SU-DHL-6 (cell line): Measurements from ENCODE around the gene NTRK2.

Experiments used
- CTCF ChIP-seq: fragments of 200-600 bp; sonication (generic); IDR thresholded peaks from one replicate; pipeline ENCODE4 v1.5.1; 2017; ENCODE audit warnings: antibody characterized with exemption, mild to moderate bottlenecking, low read length, moderate library complexity; ENCODE audit not compliant: insufficient read depth, poor library complexity, severe bottlenecking
- EZH2phosphoT487 ChIP-seq: fragments of 200-600 bp; sonication (generic), shearing (Covaris generic); conservative IDR thresholded peaks from 2 replicates; pipeline ENCODE4 v1.6.1; 2018; ENCODE audit warnings: mild to moderate bottlenecking, antibody characterized with exemption, low read length, moderate library complexity, mixed read lengths

DNA sequence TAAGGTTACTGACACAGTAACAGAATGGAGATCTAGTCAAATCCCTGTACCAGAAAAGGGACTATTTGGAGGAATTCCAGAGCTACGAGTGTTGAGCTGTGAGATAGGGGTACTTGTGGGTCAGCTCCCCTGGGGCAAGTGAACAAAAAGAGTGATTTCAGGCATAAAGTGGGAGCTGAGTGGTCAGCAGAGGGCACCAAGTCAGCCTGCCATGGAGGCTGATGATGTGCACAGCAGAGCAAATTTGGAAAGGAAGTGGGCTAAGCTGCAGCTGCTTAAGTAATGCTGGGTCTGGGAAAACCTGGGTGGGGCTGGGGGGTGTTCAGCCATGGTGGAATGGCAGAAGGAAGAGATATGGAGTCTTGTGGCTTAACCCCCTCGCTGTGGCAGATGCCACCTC lies 327.9 kb downstream of the NTRK2 start:
- TF ChIP-seq EZH2phosphoT487: no peak
- TF ChIP-seq CTCF: no peak
